ENCODE measurements around the gene TYW3.
A peak's percentile ranks its signal among the peaks of the same experiment; 100 is the strongest.
"Not testable (repeated sequence)": the region's sequence is repeated elsewhere in the genome, so short reads cannot be mapped to it uniquely, and the experiment has no call there.

Gene TYW3

GRCh38 chr1:74732071-74732946, 643 bp upstream of the TYW3 start:
- DNase-seq = not testable (repeated sequence)

DNA sequence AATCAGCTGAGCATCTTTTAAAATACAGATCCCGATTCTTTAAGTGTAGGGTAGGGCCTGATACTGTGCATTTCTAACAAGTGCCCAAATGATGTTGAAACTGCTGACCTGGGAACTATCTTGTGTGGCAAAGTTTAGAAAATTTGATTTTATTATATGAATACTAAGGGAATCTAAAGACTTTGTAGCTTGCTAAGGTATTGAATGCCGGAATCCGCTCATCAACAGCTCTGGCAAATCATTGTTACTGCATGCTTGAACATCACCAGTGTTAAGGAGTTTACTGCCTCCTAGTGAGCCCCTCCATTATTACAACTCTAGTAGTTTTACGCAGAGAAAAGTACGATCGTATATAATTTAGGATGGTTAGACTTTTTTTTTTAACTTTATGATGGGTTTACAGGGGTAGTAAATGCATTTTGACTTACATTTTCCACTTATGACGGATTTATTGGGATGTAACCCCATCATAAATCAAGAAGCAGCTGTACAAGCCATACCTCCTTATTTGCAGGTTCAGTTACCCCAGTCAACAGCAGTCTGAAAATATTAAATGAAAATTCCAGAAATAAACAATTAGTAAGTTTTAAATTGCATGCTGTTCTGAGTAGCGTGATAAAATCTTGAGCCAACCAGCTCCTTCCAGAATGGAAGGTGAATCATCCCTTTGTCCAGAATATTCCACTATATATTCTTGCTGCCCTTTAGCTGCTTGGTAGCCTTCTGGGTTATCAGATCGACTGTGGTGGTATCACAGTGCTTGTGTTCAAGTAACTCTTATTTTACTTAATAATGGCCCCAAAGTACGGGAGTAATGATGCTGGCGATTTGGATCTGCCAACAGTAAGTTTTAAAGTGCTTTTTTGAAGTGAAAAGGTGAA, 892 bp downstream of the TYW3 start:
- DNase-seq = peak; percentile 43

DNA sequence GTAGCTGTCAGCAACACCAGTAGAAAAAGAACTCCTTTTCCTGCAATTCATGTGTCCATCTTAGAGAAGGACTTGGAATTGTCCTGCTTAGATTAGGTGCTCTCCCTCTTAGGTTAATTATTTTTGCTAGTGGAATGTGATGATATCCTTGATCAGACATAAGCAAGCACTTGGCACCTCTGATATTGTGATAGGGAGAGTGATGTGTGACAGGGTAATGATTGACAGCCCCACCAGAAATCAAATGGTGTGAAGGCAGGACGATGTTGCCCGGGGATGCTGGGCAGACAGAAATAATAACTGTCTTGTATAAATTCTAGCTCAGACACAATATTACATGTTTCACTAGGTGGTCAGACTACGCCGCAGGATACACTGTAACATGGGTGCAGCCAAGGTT, 4.4 kb downstream of the TYW3 start:
- DNase-seq = no peak

DNA sequence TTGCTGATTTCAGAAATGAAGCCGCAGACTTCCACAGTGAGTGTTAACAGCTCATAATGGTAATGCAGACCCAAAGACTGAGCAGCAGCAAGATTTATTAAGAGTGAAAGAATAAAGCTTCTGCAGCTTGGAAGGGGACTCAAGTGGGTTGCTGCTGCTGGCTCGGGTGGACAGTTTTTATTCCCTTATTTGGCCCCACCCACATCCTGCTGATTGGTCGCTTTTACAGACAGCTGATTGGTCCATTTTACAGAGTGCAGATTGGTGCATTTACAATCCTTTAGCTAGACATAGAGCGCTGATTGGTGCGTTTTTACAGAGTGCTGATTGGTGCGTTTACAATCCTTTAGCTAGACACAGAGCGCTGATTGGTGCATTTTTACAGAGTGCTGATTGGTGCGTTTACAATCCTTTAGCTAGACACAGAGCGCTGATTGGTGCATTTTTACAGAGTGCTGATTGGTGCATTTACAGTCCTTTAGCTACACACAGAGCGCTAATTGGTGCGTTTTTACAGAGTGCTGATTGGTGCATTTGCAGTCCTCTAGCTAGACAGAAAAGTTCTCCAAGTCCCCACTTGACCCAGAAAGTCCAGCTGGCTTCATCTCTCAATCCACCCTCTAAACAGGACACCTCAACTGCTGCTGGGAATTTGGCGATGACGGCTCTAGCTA, 7.5 kb downstream of the TYW3 start:
- not testable (repeated sequence) for DNase-seq

- DNase-seq = not testable (repeated sequence)
Observed at GRCh38 chr1:74745247-74745646, 12.3 kb downstream of the TYW3 start.

DNA sequence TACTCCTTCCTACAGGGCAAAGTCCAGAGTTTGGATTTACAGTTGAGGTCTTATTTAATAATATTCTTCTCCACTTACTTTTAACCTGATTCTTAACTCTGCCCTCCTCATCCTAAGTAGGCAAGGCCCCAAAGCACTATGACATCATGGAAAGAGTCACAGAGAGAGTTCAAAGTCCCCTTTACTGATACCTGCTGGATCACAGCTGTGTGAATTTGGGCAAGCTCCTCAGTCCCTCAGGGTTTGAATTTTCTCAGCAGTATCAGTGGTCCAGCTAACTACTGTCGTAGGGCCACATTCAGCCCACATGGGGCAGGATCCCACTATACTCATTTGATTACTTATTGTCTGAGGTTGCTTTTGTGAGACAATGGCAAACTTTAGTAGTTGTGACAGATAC, 16.0 kb downstream of the TYW3 start:
- DNase-seq = no peak

GRCh38 chr1:74753104-74753503, 20.2 kb downstream of the TYW3 start:
- no peak for DNase-seq

GRCh38 chr1:74755475-74755874, 22.5 kb downstream of the TYW3 start:
- DNase-seq = no peak

DNA sequence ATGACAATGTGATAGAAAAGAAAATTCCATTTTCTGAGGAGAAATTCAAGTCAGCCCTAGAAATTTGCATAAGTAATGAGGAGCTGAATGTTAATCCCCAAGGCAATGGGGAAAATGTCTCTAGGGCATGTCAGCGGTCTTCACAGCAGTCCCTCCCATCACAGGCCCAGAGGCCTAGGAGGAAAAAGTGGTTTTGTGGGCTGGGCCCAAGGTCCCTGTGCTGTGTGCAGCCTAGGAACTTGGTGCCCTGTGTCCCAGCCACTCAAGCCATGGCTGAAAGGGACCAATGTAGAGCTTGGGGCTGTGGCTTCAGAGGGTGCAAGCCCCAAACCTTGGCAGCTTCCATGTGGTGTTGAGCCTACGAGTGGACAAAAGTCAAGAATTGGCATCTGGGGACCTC, 23.7 kb downstream of the TYW3 start:
- not testable (repeated sequence) for DNase-seq

- no peak for DNase-seq
Observed at GRCh38 chr1:74763807-74764206, 30.9 kb downstream of the TYW3 start.

DNA sequence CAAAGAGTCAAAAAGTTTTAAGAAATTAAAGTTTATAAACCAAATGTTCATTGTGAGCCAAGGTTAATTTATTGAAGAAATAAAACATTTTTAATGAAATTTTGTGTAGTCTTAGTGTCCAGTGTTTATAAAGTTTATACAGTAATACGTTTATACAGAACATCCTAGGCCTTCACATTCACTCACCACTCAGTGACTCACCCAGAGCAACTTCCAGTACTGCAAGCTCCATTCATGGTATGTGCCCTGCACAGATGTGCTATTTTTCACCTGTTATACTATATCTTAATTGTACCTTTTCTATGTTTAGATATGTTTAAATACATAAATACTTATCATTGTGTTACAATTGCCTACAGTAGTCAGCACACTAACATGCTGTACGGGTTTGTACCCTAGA, 33.6 kb downstream of the TYW3 start:
- no peak for DNase-seq

DNA sequence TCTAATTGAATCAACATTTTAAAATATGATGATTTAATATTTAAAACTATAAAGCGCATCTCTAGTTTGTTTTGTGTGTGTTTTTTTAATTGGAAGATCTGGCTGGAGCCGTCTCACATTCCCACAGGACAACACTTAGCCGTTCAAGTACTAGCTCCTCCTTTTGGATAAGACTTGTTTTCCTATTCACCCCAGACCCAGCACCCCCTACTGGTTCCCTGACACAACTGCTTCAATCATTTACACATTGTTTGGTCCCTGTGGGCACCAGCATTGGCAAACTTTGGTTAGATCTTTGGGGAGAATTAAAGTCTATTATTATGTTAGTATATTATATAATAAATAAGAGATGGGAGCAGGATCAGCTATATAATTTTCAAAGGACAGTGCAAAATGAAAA, 34.5 kb downstream of the TYW3 start:
- DNase-seq = no peak

DNA sequence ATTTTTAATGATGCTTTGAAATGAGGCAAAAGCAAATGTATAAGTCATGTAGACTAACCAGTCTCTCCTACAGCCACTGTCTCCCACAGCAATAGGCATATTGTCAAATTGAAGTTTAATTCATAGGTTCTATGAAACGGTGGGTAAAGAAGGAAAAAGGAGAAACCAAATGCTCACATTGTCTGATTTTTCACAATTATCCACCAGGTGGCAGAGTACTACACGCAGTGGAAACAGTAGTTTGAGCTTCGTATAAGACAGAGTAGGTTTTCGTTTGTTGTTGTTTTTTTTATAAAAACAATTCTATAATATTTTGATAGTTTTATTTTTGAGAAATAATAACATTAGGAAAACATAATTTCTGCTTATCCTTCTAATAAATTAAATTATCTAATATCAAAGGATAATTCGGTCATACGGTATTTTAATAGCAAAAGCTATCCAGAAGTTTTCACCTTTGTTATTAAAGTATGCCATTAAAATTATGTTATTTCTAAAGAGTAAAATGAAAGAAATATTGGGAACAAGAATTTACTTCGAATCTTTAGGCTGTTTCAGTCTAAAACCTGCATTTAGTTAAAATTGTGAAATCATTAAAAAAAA, 39.1 kb downstream of the TYW3 start:
- DNase-seq = peak; percentile 18

DNA sequence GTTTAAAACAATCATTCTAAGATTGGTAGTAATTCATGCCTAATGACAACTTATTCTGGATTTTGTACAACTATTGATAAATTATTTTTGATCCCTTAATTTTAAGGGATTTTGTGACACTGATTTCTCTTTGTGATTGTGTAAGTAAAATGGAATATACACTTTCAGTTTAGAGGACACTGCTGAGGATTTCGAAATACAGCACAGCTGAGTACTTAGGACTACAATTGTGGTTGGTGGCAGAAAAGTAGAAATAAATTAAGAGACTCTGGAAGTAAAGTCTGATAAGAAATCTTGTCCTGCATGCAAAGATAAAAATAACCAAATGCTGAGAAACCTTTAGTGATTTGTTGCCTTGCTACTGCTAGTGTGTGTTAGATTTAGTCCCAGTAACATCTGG, 40.0 kb downstream of the TYW3 start:
- no peak for DNase-seq

GRCh38 chr1:74773582-74773981, 40.6 kb downstream of the TYW3 start:
- DNase-seq = no peak

DNA sequence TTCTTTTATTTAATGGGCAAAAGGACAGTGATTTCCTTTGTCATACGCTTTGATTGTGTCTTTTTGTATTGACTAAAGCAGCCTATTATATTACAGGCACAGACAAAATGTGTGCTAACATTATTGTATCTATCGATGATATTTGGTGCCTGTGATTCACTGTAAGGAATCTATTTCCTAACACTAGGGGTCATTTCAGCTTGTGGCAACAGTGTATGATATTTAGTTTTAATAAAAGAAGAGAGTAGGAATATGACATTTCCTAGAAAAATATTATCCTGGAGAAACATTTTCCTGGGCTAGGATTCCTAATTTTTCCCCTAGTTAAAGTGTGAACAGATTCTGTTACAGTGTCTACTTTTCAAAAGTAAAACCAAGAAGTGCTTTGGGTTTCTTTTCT, 42.8 kb downstream of the TYW3 start:
- no peak for DNase-seq

- DNase-seq = no peak
Observed at GRCh38 chr1:74777525-74777924, 44.6 kb downstream of the TYW3 start.

DNA sequence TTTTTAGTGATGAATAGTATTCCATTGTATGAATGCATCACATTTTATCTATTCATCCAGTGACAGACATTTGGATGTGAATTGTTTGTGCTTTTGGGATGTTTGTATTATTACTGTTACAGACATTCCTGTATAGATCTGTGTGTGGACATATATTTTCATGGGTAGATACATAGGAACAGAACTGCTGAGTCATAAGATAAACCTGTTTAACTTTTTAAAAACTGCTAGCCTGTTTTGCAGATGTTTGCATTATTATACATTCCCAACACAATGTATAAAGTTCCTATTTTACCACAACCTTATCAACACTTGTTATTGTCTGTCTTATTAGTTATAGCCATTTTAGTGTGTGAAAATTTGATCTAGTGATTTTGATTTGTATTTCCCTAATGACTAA, 46.8 kb downstream of the TYW3 start:
- no peak for DNase-seq

DNA sequence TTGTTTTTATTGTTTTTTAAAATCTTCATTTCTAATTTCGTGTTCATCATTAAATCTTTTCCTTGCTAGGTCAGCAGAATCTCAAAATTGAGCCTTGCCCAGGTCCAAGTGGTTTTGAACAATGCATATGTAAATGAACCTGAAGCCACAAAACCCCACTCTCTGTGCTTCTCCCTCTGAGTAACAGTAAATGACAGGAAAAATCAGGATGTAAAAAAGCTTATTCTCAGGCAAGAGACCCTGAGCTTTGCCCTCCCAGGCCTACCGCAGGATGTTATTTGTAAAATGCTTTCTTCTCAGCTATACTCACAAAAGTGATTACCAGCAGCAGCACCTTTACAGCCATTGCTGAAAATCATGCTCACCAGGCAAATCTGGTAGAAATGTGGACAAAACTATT, 47.6 kb downstream of the TYW3 start:
- DNase-seq = no peak

GRCh38 chr1:74785944-74786343, 53.0 kb downstream of the TYW3 start:
- no peak for DNase-seq

DNA sequence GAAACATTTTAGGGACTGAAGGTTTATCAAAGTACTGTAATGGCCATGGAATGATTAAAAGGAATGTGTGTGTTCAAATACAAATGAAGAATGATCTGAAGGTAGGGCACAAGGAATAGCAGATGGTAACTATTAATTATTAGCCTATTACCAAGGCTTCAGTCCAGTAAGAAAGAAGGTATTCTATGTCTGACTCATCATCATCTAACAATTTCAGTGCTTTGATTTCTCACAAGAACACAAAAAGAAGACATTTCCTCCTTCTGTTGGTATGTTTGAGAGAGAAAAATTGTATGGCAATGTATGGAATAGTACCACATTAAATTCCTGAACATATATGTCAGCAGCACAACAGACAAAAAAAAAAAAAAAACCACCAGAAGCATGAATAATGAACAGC, 57.5 kb downstream of the TYW3 start:
- DNase-seq = no peak

- no peak for DNase-seq
Observed at GRCh38 chr1:74791491-74791890, 58.5 kb downstream of the TYW3 start.

GRCh38 chr1:74799119-74799657, 66.2 kb downstream of the TYW3 start:
- no peak for DNase-seq
